ENCODE results near the gene NUCB1.

Gene NUCB1

GRCh38 chr19:48859711-48860572 is 40.2 kb upstream of the NUCB1 start:
- no peak for TF ChIP-seq CTCF (IDR thresholded peaks at IDR 0.05; ENCODE audit: extremely low read depth, missing control alignments)
- DNase-seq (ENCODE audit: low spot score): peak; percentile 54

GRCh38 chr19:48861313-48861712 is 38.8 kb upstream of the NUCB1 start:
- TF ChIP-seq CTCF (IDR thresholded peaks at IDR 0.05; ENCODE audit: extremely low read depth, missing control alignments): no peak
- no peak for DNase-seq (ENCODE audit: low spot score)

GRCh38 chr19:48862827-48863226 is 37.3 kb upstream of the NUCB1 start:
- TF ChIP-seq CTCF (IDR thresholded peaks at IDR 0.05; ENCODE audit: extremely low read depth, missing control alignments): no peak
- DNase-seq (ENCODE audit: low spot score): no peak

GRCh38 chr19:48866692-48867091 is 33.4 kb upstream of the NUCB1 start:
- TF ChIP-seq CTCF (IDR thresholded peaks at IDR 0.05; ENCODE audit: extremely low read depth, missing control alignments): no peak
- DNase-seq (ENCODE audit: low spot score): no peak

GRCh38 chr19:48867123-48867745 is 32.9 kb upstream of the NUCB1 start:
- no peak for TF ChIP-seq CTCF (IDR thresholded peaks at IDR 0.05; ENCODE audit: extremely low read depth, missing control alignments)
- DNase-seq (ENCODE audit: low spot score): no peak

GRCh38 chr19:48867746-48868113 is 32.4 kb upstream of the NUCB1 start:
- DNase-seq (ENCODE audit: low spot score): no peak
- TF ChIP-seq CTCF (IDR thresholded peaks at IDR 0.05; ENCODE audit: extremely low read depth, missing control alignments): no peak

- no peak for DNase-seq (ENCODE audit: low spot score)
- no peak for TF ChIP-seq CTCF (IDR thresholded peaks at IDR 0.05; ENCODE audit: extremely low read depth, missing control alignments)
Observed at GRCh38 chr19:48868114-48868886, 31.8 kb upstream of the NUCB1 start, which contains the start of gene PLEKHA4. PLEKHA4 (minus strand) TSS chr19:48868617; CDS start chr19:48867620, 997 bp downstream.
